IMR-90 (cell line): ENCODE measurements around the gene CH25H. TPM values are rescaled to one million over a fixed set of nuclear protein-coding genes. Genes with fewer than 3 reads are reported as not detected.

Experiments used
- ATAC-seq: fragments of 200-7000 bp; cut with Tn5 transposase; 2 replicates; pipeline ENCODE4 v1.9.1; 2020; ENCODE audit warnings: low read depth, mild to moderate bottlenecking, moderate library complexity
- BruUV-seq: library from RNA; stranded (reverse); fragments of 400-500 nt; replicated peaks from 2 replicates; lab custom pipeline; 2021; lab: Mats Ljungman, UMichigan
- CTCF ChIA-PET: fragments of 300-600 bp; formaldehyde crosslinking; extraction: SDS; loops from one replicate; lab custom pipeline; 2021; ENCODE audit warnings: antibody characterized with exemption; lab: Yijun Ruan, JAX
- POLR2A ChIA-PET: fragments of 300-600 bp; sonication (Branson Sonifier 250); formaldehyde crosslinking; loops from one replicate; lab custom pipeline; 2022; ENCODE audit warnings: antibody characterized with exemption; ENCODE audit not compliant: unreplicated experiment; lab: Charles Lee
- DNase-seq: peaks from one replicate; pipeline ENCODE4 v3.0.0; 2013
- H2AFZ ChIP-seq: replicated peaks from 2 replicates; pipeline ENCODE3; 2013; ENCODE audit warnings: low read length, mild to moderate bottlenecking; ENCODE audit not compliant: poor library complexity
- H2AK5ac ChIP-seq: 2 replicates; pipeline ENCODE4 v1.6.1; 2013; ENCODE audit warnings: low read depth, low read length, inconsistent platforms
- H2AK9ac ChIP-seq: replicated peaks from 2 replicates; pipeline ENCODE3; 2013; ENCODE audit warnings: mild to moderate bottlenecking, low read depth, low read length, moderate library complexity; ENCODE audit not compliant: poor library complexity
- H2BK120ac ChIP-seq: 2 replicates; pipeline ENCODE4 v1.6.1; 2013; ENCODE audit warnings: low read depth, low read length, inconsistent platforms
- H2BK15ac ChIP-seq: 3 replicates; pipeline ENCODE4 v1.6.1; 2013; ENCODE audit warnings: low read depth, low read length, inconsistent platforms
- H2BK20ac ChIP-seq: 2 replicates; pipeline ENCODE4 v1.6.1; 2013; ENCODE audit warnings: low read depth, mild to moderate bottlenecking, inconsistent platforms, low read length, moderate library complexity
- H2BK5ac ChIP-seq: 2 replicates; pipeline ENCODE4 v1.6.1; 2013; ENCODE audit warnings: mild to moderate bottlenecking, low read depth, low read length, inconsistent platforms; ENCODE audit not compliant: poor library complexity, severe bottlenecking
- H3K14ac ChIP-seq: replicated peaks from 2 replicates; pipeline ENCODE4 v1.6.1; 2013; ENCODE audit warnings: low read depth, low read length, inconsistent platforms
- H3K18ac ChIP-seq: 2 replicates; pipeline ENCODE4 v1.6.1; 2013; ENCODE audit warnings: low read depth, low read length, control low read depth
- H3K23ac ChIP-seq: 2 replicates; pipeline ENCODE4 v1.6.1; 2013; ENCODE audit warnings: low read depth, low read length, inconsistent platforms
- H3K27ac ChIP-seq: 2 replicates; pipeline ENCODE4 v1.5.1; 2013; ENCODE audit warnings: mild to moderate bottlenecking, control low read depth, low read length; ENCODE audit not compliant: insufficient read depth
- H3K27me3 ChIP-seq: 2 replicates; pipeline ENCODE4 v1.6.1; 2013; ENCODE audit warnings: low read length; ENCODE audit not compliant: control insufficient read depth, insufficient read depth
- H3K36me3 ChIP-seq: 2 replicates; pipeline ENCODE4 v1.6.1; 2013; ENCODE audit warnings: low read length, mixed read lengths; ENCODE audit not compliant: control insufficient read depth, insufficient read depth
- H3K4ac ChIP-seq: 2 replicates; pipeline ENCODE4 v1.6.1; 2013; ENCODE audit warnings: low read depth, low read length, inconsistent platforms
- H3K4me1 ChIP-seq: 2 replicates; pipeline ENCODE4 v1.6.1; 2013; ENCODE audit warnings: low read length, mixed read lengths; ENCODE audit not compliant: control insufficient read depth, insufficient read depth
- H3K4me2 ChIP-seq: 2 replicates; pipeline ENCODE4 v1.6.1; 2013; ENCODE audit warnings: low read depth, mild to moderate bottlenecking, control low read depth, low read length, moderate library complexity
- H3K4me3 ChIP-seq: 2 replicates; pipeline ENCODE4 v1.5.1; 2013; ENCODE audit warnings: low read depth, mild to moderate bottlenecking, control low read depth, low read length, moderate library complexity; ENCODE audit not compliant: insufficient read depth
- H3K56ac ChIP-seq: 2 replicates; pipeline ENCODE4 v1.6.1; 2013; ENCODE audit warnings: low read length, inconsistent platforms; ENCODE audit not compliant: insufficient read depth; ENCODE audit errors: extremely low read depth
- H3K79me1 ChIP-seq, 2 experiments: 2 replicates each; pipeline ENCODE4 v1.6.1; 2013; ENCODE audit warnings: low read length in 2 of 2, inconsistent platforms in 1 of 2, low read depth in 1 of 2
- H3K9ac ChIP-seq: 2 replicates; pipeline ENCODE4 v1.6.1; 2013; ENCODE audit warnings: low read depth, low read length, control low read depth
- H3K9me1 ChIP-seq: 2 replicates; pipeline ENCODE4 v1.6.1; 2013; ENCODE audit warnings: low read length, inconsistent platforms; ENCODE audit not compliant: insufficient read depth
- H3K9me3 ChIP-seq: 2 replicates; pipeline ENCODE4 v1.6.1; 2013; ENCODE audit warnings: low read length; ENCODE audit not compliant: control insufficient read depth, insufficient read depth
- H4K20me1 ChIP-seq: 2 replicates; pipeline ENCODE4 v1.6.1; 2013; ENCODE audit warnings: low read length, inconsistent platforms; ENCODE audit not compliant: insufficient read depth
- H4K5ac ChIP-seq: 2 replicates; pipeline ENCODE4 v1.6.1; 2013; ENCODE audit warnings: mild to moderate bottlenecking, low read depth, low read length, control low read depth
- H4K8ac ChIP-seq, 2 experiments: 2 replicates each; pipeline ENCODE4 v1.6.1; 2013; ENCODE audit warnings: low read depth in 2 of 2, low read length in 2 of 2, control low read depth in 1 of 2, inconsistent platforms in 1 of 2
- H4K91ac ChIP-seq: 2 replicates; pipeline ENCODE4 v1.6.1; 2013; ENCODE audit warnings: low read depth, low read length, inconsistent platforms; ENCODE audit not compliant: insufficient read depth
- BHLHE40 ChIP-seq: fragments of 150-350 bp; IDR thresholded peaks from 2 replicates; pipeline ENCODE4 v1.6.1; 2016; ENCODE audit warnings: mild to moderate bottlenecking, low read depth, low read length
- CEBPB ChIP-seq: IDR thresholded peaks from 2 replicates; pipeline ENCODE4 v1.6.1; 2012; ENCODE audit warnings: low read depth, low read length, improper control_type of control experiment
- CHD1 ChIP-seq: IDR thresholded peaks from 2 replicates; pipeline ENCODE4 v1.6.1; 2012; ENCODE audit warnings: low read depth, low read length, improper control_type of control experiment
- CTCF ChIP-seq: conservative IDR thresholded peaks from 2 replicates; pipeline ENCODE4 v1.5.1; 2012; ENCODE audit warnings: mild to moderate bottlenecking, low read depth, low read length, improper control_type of control experiment
- ELK1 ChIP-seq: fragments of 150-350 bp; IDR thresholded peaks from 2 replicates; pipeline ENCODE4 v1.6.1; 2016; ENCODE audit warnings: low read depth, mild to moderate bottlenecking, low read length, moderate library complexity, borderline replicate concordance
- FOS ChIP-seq: fragments of 150-350 bp; IDR thresholded peaks from 2 replicates; pipeline ENCODE4 v1.6.1; 2016; ENCODE audit warnings: low read depth, low read length
- MAZ ChIP-seq: IDR thresholded peaks from 2 replicates; pipeline ENCODE4 v1.6.1; 2012; ENCODE audit warnings: low read depth, mild to moderate bottlenecking, low read length, improper control_type of control experiment, moderate library complexity, borderline replicate concordance
- MXI1 ChIP-seq: IDR thresholded peaks from 2 replicates; pipeline ENCODE4 v1.6.1; 2012; ENCODE audit warnings: low read depth, mild to moderate bottlenecking, low read length, moderate library complexity, borderline replicate concordance
- NFE2L2 ChIP-seq: fragments of 150-350 bp; IDR thresholded peaks from 2 replicates; pipeline ENCODE4 v1.6.1; 2016; ENCODE audit warnings: low read depth, mild to moderate bottlenecking, low read length
- POLR2A ChIP-seq: IDR thresholded peaks from 2 replicates; pipeline ENCODE4 v1.6.1; 2012; ENCODE audit warnings: mild to moderate bottlenecking, low read depth, low read length
- RAD21 ChIP-seq: IDR thresholded peaks from 2 replicates; pipeline ENCODE4 v1.6.1; 2012; ENCODE audit warnings: low read length, improper control_type of control experiment
- RCOR1 ChIP-seq: IDR thresholded peaks from 2 replicates; pipeline ENCODE4 v1.6.1; 2012; ENCODE audit warnings: mild to moderate bottlenecking, low read length, improper control_type of control experiment; ENCODE audit not compliant: insufficient replicate concordance
- RFX5 ChIP-seq: IDR thresholded peaks from 2 replicates; pipeline ENCODE4 v1.8.0; 2012; ENCODE audit warnings: low read depth, mild to moderate bottlenecking, low read length, moderate library complexity
- SMC3 ChIP-seq: fragments of 150-350 bp; IDR thresholded peaks from 2 replicates; pipeline ENCODE4 v1.6.1; 2016; ENCODE audit warnings: low read depth, mild to moderate bottlenecking, antibody characterized with exemption, low read length, moderate library complexity
- USF2 ChIP-seq: fragments of 150-350 bp; IDR thresholded peaks from 2 replicates; pipeline ENCODE4 v1.6.1; 2017; ENCODE audit warnings: mild to moderate bottlenecking, antibody characterized with exemption, low read length, low read depth
- WGBS, 2 experiments: methylation state at CpG; one replicate each; pipeline versions ENCODE4 v1.1.5 to v1.1.7; 2013; ENCODE audit warnings: missing lambda C conversion rate in 2 of 2; ENCODE audit not compliant: insufficient read length in 1 of 2; ENCODE audit errors: extremely low coverage in 2 of 2; 5-methylcytosine and 5-hydroxymethylcytosine counted together
- dilution Hi-C: fragments of 300-500 bp; cut with HindIII; formaldehyde crosslinking; loops from one replicate; pipeline ENCODE4 v1.14.3; 2018; ENCODE audit warnings: low sequenced_read_pairs; ENCODE audit not compliant: unreplicated experiment
- in situ Hi-C: fragments of 300-500 bp; cut with MboI; formaldehyde crosslinking; loops from 3 replicates; pipeline ENCODE4 v1.14.3; 2019; ENCODE audit warnings: low sequenced_read_pairs, inconsistent platforms, mixed read lengths
- intact Hi-C: fragments of 100-400 bp; cut with micrococcal nuclease; formaldehyde crosslinking; loops from 2 replicates; pipeline ENCODE4 v1.10.0; 2022
- polyA plus RNA-seq, 3 experiments: library from polyadenylated mRNA; depleted of rRNA; stranded (reverse); fragments of >200 nt; gene quantifications; 2 replicates each; pipeline ENCODE4 v1.2.3, GENCODE V29; 2012; ENCODE audit warnings: low replicate concordance in 1 of 3
- total RNA-seq: library from RNA; depleted of rRNA; stranded (reverse); fragments of >200 nt; gene quantifications from 2 replicates; pipeline ENCODE4 v1.2.3, GENCODE V29; 2012

CH25H gene
- total and polyA plus RNA-seq, 2 of the 4 experiments (the other 2 are of a cell fraction), result 0.12 to 0.18 TPM

DNA sequence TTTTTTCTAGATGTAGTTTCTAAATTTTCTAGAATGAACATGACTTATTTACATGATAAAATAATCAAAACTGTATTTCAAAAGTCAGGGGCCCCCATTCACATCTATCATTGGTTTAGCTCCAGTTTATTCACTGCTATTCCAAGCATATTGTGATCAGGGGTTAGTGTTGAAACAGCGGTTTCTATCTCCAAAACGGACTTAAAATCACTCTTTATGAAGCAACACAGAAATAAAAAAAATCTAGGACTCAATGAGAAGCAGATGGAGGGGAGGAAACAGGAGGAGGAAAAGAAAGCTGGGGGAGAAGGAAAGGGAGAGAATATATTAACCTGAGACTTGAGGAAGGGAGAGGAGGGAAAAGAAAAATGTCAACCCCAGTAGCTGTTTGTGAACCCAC is 14.8 kb upstream of the CH25H start:
- intact Hi-C loops, result no loop called here
- no peaks in the 10 kb centered on the region for H3K4me1 ChIP-seq
- no peak overlapping the region for H2BK5ac ChIP-seq
- H2AK9ac ChIP-seq, result no peak overlapping the region
- no peak overlapping the region for H4K5ac ChIP-seq
- POLR2A ChIA-PET, result no interaction called here
- no peak overlapping the region for H2BK15ac ChIP-seq
- no peaks in the 10 kb centered on the region for H4K20me1 ChIP-seq
- no peak overlapping the region for H2BK120ac ChIP-seq
- in situ Hi-C loops, result loop anchor here (10.0 kb wide), 1 partner anchor 387 kb away; no protein-coding TSS in a partner anchor
- no peak overlapping the region for H2AK5ac ChIP-seq
- H3K27ac ChIP-seq, result no peak overlapping the region
- no peak overlapping the region for H4K8ac ChIP-seq
- DNase-seq (no peak), ATAC-seq (no peak)
- H2BK20ac ChIP-seq, result no peak overlapping the region
- H3K9me1 ChIP-seq, result no peaks in the 10 kb centered on the region
- CTCF ChIA-PET, result interaction anchor here (0.6 kb wide), 1 partner anchor 221 kb away, joined by 3 read pairs; no protein-coding TSS in a partner anchor
- no peak overlapping the region for H4K91ac ChIP-seq
- no peaks in the 10 kb centered on the region for H3K27me3 ChIP-seq
- no peak overlapping the region for H3K4me2 ChIP-seq
- no peak overlapping the region for H3K18ac ChIP-seq
- H3K14ac ChIP-seq, result no peak overlapping the region
- dilution Hi-C loops, result loop anchor here (25.0 kb wide), 1 partner anchor 210 kb away; no protein-coding TSS in a partner anchor
- no peak for TF ChIP-seq RFX5
- no peak for TF ChIP-seq SMC3
- TF ChIP-seq NFE2L2, result no peak
- no peak for TF ChIP-seq USF2
- no peak for TF ChIP-seq POLR2A
- TF ChIP-seq RCOR1, result no peak
- TF ChIP-seq RAD21, result no peak
- TF ChIP-seq CTCF, result no peak
- no peak for TF ChIP-seq CHD1
- no peak for TF ChIP-seq ELK1
- TF ChIP-seq CEBPB, result no peak
- no peak for TF ChIP-seq BHLHE40
- TF ChIP-seq MXI1, result no peak
- TF ChIP-seq MAZ, result no peak
- no peak for TF ChIP-seq FOS
- no peak overlapping the region for H3K9ac ChIP-seq
- BruUV-seq, result no TSS peak
- no peak overlapping the region for H3K4me3 ChIP-seq
- H3K9me3 ChIP-seq, result no peaks in the 10 kb centered on the region
- no CpG with 5 or more reads among the region's 2 CpGs for WGBS, 2 experiments
- no peaks in the 10 kb centered on the region for H3K36me3 ChIP-seq
- H3K4ac ChIP-seq, result no peak overlapping the region
- no peak overlapping the region for H3K23ac ChIP-seq
- H3K79me1 ChIP-seq, result no peaks in the 10 kb centered on the region
- no peak overlapping the region for H2AFZ ChIP-seq
- no peak overlapping the region for H3K56ac ChIP-seq
